HG03139 (cell line): ENCODE results near the gene NOS1AP.

ENCODE experiments used
- ATAC-seq: cut with Tn5 transposase; IDR thresholded peaks from one replicate; pipeline ENCODE4 v1.9.1; 2021; ENCODE audit not compliant: unreplicated experiment

The NOS1AP gene

DNA sequence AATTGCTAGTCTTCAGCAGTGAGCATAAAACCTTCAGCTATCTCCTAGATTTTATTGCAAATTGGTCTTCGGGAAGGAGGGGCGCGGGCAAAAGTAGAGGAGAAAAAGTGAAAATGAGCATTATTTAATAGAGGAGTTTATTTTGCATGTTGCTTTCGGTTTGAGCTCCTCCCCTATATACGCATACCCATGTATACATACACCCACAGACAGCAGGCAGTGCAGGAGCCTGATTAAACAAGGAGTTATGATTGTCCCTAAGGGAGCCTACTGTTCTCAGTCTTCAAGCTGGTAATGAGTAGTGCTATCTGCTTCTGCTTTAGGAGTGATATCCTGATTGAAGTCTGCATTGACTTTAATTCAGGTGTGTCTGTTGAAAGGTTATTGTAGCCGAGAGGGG lies 173.3 kb downstream of the NOS1AP start:
- no peak for ATAC-seq

DNA sequence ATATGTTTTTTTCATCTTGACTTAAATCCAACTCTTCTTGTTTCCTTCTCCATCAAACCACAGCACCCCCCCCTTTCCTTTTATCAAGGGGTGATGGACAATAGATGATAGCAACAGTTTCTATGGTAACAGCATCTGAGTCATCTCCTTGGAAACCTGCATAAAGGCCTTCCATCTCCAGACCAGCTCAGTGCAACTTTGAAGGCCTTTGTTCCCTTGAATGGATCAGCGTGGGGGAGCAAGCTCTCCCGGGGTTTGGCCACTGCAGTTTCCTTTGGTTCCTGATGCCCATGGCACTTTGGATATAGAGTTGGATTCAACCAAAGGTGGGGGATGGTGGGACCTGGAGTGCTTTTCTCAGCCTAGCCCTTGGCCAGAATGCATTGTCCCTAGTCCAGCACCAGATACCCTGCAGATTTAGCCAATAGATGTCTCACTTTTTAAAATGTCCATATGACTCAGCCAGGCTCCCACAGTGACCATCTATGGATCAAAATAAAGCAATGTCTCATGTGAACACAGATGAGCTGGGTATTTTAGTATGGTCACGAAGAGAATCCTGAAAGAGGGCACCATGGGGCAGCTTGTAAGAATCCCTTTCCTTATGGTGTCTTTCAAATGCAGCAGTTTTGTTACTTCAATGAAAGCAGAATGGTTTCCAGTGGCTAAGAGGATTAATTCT lies 179.5 kb downstream of the NOS1AP start:
- ATAC-seq, result no peak

DNA sequence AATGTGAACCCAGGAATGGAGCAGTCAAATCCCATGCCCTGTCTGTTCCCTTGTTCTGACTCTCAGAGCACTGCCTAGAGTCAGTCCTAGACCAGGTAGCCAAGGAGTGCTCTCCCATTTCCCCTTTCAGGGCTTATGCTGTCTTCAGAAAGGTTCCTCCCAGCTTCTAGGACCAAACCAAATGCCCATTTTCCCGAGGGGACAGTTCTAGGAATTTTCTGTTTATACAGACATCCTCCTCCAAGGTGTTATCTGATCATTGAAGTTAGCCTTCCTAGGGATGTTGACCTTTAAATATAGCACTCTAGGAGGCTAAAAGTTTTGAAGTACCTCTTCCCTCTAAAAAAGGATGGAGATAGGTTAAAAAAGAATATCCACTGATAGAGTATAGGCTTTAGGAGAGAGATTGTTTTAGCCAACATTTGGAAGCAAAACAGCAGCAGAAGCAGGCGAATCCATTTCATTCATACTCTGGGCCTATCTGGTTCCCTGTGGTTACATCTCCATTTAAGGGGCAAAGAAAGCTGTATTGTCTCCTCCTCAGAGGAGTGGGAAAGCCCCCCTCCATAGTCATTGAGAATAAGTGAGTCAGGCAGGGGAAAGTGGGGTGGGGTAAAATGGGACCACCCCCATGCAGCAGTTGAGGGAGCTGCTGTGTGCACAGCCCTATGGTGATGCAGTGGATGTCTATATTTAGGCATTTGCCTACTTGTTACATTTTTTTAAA lies 180.7 kb downstream of the NOS1AP start:
- no peak for ATAC-seq

DNA sequence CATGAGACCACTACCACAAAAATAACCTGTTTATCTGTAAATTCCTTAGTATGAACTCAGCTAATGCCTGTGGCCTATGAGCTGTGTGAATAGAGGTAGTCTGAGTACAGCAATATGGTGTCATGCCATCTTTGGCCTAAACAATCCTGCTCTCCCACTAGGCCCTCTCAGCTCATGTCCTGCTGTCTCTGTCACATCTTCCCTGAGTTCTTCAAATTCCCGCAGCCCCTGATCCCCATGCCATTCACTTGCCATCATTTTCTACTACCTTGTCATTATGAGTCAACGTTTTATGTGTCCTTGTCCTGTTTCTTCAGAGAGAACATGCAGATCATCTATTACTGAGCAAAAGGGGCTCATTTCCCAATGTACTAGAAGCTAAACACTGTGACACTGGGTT lies 181.6 kb downstream of the NOS1AP start:
- ATAC-seq, result no peak

DNA sequence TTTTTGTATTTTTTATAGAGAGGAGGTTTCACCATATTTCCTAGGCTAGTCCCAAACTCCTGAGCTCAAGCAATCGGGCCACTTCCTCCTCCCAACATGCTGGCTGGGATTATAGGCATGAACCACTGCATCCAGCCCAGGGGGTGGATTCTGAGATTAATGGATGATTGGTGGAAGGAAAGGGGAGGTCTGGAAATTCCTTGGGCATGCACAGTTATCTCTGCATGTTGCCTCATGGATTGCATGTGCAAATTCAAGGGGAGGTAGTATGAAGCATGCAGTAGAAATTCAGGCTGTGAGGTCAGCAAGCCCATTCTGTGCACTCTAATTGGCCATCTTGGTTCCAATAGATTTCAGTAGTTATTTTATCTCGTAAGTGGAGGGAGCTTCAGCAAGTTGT lies 182.7 kb downstream of the NOS1AP start:
- no peak for ATAC-seq

DNA sequence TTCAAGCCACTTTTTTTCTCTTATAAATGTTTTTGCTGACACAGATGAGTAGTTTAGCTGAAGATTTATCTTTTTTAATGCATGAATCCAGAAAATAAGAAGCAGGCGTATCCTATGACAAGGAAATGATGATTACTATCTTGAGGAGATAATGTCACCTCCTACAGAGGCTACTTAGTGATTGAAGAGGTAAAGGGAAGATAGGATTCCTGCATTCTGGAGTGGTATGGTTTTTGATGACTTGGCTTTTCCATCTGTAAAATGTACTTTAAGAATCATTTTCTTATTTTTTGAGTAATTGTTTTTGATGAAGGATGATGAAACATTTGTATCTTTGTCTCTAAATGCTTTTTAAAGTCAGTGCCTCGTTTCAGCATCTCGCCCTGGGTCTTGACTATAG lies 184.3 kb downstream of the NOS1AP start:
- ATAC-seq, result no peak

DNA sequence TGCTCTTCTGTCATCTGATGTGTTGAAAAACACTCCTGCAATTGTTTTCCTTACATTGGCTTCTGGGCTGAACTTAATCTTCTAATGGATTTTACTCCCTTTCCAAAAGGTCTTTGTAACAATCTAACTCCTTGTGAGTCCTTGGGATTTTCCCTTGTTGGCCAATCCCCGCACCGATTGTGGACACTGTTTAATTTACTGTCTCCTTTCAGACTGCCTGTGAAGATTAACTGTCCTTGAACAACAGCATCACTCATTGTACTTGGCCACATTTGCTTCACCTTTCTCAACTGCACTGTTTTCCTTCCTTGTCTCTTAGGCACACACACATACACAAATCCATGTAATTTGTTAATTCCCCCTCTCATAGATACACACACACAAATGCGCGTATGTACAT lies 186.8 kb downstream of the NOS1AP start:
- no peak for ATAC-seq

DNA sequence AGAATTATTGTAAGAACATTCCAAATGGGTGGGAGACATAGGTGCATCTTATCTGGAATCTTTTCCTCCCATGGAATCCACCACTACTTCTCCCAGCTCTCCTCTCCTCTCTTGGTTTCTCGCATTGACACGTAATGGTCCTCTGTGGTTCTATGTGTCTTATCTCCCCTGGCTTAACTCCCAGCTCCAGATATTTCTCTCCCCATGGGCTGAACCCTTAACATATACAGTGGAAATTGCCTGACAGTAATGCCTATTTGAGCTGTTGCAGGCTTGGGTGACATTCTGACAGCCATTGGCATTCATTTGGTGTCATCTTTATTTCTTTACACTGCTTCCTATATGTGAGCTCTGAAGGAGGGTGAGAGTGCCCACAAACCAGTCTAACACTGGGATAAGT lies 188.9 kb downstream of the NOS1AP start:
- ATAC-seq, result no peak

DNA sequence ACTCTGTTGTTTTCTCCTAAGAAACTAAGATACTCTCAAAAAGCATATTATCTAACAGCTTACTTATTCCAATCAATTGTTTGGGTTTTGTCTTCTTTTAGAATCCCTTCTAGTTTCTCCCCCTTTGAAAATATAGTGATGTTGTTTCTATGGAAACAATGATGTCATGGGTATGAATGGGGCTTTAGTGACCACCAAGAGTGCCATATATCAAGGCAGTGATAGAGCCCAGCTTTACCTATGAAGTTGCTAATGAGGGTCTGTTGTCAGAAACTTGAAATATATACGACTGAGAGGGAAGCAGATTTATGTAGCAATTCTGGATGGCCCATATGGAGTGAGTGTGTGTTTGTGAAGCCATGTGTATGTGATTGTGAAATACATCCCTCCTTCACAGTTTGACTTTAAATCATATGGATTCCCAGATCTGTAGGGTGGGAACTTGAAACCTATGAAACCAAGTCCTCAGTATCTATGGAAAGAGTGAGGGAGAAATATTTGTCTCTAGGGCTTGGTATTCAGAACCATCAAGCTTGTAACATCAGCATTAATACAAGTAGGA lies 190.5 kb downstream of the NOS1AP start:
- no peak for ATAC-seq

DNA sequence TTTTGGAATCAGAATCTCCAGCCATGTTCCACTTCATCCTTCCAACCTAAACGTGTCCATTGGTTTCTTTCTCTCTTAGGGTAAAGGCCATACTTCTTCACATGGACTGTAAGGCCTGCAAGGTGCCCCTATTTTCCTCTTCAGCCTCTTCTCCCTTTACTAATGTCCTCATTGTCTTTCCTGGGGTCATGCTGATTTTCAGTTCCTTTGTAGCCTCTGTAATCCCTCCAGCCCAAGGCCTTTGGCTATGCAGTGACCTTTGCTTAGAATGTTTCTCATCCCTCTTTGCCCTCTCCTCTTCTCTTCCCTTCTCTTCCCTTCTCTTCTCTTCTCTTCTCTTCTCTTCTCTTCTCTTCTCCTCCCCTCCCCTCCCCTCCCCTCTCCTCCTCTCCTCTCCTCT lies 194.6 kb downstream of the NOS1AP start:
- ATAC-seq, result no peak

DNA sequence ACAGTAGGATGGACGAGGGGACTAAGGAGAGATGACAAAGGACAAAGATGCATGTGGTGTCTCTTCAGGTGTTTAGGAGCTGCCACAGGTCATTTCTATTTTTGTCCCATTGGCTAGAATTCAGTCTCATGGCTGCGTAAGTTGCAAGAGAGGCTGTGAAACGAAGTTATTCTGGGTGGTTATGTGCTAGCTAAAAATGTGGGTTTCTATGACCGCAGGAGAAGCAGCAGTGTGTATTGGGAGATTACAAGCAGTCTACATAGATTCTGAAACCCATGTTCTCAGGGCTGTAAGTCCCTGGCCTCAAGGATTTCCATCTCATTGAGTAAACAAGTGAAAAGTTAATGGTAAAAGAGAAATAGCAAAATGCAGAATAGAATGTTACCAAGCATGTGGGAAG lies 196.5 kb downstream of the NOS1AP start:
- ATAC-seq, result no peak

DNA sequence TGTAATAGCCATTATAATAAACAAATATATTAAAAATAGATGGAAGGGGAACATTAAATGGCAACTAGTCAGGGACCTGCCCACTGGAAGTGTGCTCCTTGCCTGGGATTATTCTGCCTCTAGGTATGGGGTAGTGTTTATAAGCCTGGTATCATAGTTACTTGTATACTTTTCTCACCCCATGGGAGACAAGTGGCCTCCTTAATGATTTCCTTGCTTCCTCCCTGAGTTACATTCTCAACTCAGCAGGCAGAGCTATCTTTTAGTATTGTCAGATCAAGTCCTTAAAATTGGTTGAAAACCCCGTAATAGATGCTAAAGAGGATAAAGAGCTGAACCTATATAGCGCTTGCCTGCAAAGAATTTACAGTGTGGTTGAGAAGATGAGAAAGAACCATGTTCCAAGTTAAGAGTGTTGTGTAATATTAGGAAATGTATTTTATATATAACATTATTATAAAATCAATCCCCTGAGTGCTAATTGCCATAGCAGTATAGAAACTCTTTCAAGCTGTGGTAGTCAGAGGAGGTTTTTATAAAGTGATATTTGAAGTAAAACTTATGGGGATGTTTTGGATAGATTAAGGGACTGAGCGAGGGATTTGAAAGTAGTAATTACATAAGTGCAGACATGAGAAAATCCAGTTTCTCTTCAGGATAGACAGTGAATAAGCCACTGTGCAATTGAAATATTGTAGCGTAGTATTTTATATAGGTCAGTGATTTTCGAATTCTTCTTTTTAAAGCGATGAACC lies 200.7 kb downstream of the NOS1AP start:
- ATAC-seq, result no peak

DNA sequence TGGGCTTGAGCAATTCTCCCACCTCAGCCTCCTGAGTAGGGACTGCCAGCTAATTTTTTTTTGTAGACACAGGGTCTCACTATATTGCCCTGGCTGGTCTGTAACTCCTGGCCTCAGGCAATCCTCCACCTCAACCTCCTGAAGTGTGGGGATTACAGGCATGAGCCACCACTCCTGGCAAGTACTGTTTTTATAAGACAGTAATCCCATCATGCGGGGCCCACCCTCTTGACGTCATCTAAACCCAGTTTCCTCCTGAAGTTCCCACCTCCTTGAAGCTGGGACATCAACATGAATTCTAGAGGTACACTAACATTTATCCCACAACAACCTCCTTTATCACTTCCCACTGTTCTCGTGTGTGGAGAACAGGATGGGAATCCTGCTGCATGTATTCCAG lies 202.5 kb downstream of the NOS1AP start:
- ATAC-seq, result no peak

DNA sequence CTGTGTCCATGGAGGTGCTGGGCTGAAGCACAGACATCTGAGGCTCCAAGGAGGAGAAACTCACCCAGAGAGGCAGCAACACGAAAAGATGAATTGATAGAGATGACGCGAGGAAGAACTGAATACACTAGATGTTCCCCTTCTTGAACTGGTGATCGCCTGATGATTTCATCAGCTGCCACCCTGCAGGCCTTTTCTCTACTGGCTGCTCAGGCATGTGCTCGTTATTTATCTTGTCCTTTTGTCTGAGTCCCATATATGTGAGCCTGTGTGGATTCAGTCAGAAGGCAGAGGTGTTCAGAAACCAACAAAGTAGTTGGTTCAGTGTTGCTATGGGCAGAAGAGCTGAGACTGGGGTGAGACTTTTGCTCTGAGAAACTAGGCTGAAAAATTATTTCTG lies 202.9 kb downstream of the NOS1AP start:
- no peak for ATAC-seq

DNA sequence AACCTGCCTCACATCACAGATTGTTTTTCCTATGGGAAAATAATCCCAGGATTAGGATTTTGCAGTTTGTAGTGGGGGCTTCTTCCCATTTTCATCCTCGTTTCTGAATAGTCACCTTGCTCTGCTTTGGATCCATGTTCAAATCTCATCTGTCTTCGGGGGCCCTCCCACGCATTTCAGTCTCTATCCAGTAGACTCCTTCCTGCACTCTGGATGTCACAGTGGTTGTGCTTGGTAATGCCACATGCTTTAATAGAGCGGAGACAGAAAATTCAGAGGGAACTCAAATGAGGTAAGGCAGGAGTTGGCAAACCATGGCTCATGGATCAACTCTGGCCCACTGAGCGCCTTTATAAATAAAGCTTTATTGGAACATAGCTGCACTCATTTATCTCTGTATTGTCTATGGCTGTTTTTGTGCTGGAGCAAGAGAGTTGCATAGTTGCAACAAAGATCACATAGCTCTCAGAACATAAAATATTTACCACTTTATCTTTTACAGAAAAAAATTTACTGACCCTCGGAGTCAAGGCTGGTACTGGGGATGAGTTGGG lies 206.2 kb downstream of the NOS1AP start:
- ATAC-seq, result no peak

DNA sequence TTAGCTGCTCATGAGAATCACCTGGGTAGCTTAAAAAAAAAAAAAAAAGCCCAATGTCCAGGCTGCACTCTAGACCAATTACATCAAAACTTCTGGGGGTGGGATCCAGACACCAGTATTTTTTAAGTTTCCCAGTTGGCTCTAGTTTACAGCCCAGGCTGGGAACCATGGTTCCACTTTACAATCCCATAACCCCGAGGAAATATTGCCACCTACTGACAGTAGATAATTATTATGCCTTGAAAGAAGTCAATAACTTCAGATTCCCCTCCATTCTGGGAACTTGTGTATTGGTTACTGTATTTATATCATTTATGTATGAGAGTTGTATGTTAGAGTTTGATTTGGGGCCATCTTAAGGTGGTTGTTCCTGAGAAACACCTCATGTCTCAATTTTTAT lies 207.0 kb downstream of the NOS1AP start:
- no peak for ATAC-seq

DNA sequence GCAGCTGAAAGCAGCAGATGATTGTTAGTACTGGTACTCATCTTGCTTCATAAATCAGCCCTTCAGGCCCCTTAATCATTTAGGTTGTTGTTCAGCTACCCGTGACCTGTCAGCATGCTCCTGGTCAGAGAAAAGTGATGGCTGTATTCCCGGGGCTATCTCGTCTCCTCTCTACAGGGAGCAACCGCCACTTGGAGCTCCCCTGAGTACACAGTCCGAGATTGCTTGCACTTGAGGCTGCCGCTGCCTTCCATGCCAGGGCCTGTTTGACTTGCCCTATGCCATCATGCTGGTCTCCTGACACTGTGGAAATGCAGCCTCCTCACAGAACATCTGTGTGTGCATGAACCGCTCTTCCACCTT lies 209.6 kb downstream of the NOS1AP start:
- ATAC-seq, result no peak

DNA sequence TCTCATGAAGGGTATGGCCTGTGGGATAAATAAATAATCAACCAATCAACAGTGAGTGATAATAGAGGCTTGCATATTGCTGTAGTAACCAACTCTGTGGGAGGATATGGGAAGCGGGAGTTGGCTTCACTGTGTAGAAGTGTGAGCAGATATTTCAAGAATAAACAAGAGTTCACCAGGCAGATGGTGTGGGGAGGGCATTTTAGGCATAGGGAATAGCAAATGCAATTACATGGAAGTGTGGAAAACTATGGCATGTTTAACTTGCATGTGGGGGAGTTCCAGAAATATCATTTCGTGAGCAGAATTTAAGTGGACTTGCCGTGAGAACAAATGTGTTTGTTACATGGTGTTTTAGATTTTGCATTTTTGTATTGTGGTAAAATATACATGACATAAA lies 211.9 kb downstream of the NOS1AP start:
- ATAC-seq, result no peak

DNA sequence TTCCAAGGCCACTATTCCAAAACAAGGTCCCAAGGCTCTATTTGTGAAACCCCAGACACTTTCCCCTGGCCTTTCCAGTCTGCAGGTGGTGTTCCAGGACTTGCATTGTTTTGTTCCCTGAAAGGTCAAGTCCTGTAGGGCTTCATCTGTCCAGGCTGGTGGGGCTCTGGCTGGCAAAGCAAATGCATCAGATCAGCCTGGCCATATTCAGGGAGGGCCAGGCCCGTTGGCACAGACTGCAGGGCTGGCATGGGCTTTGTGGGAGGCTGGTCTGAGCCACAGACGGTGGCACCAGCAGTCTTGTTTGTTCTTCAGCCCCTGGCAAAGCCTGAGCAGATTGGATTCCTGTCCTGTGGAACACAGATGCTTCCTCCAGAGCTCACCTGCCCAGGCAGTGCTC lies 214.2 kb downstream of the NOS1AP start:
- no peak for ATAC-seq

DNA sequence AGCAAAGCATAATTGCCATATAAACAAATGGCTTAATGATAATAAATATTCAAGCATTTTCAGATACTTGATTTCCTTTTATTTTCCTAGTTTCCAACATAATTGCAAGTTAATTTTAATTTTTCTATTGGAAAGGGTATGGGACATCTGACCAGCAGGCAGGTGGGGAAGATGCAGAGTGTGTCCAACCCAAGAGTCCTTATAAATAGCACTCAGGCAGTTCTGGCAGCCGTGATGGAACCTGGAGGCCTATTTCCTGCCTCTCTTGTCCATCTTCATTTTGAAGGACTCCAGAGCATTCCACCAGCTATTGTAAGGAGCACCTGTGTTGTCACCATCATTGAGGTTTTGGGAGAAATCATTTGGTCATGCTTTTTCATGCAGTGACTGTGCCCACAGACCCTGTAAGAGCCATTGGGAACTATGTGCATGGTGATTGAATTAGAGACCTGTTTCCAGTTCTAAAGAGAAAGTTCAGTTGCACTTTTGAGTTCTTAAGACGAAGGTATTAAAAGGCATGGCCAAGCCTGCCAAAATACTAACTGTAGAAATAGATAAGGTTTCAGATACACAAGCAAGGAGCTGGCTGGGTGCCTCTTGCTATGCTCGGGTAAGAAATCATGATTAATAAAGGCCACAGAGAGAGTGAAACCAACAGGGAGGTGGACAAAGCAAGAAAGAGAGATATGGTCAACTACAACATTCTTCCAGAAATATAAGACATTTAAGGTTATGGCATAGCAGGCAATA lies 214.9 kb downstream of the NOS1AP start:
- ATAC-seq, result no peak

DNA sequence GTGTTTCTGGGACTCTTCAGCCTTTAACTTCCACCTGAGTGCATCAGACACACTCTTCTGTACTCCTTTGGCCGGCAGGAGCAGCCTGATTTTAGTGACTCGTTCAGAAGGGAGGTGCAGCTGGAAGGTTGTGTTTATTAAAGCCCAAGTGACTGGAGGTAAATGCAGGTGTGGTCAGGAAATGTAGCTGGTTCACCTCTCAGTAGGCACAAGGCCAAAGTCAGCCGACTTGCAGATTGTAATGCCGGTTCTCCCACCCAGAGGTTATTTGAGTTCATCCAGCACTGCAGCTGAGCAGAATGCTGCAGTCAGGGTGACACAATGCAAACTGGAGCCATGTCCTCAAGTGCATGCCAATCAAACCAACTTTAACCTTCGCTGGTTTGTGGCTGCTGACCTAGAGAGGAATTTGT lies 215.7 kb downstream of the NOS1AP start:
- no peak for ATAC-seq
